Forelimb muscle (tissue), 1 donor: ENCODE data around the gene FBXL17. TPM values are rescaled to one million over a fixed set of nuclear protein-coding genes. Genes with fewer than 3 reads are reported as not detected.

Source experiments
- DNase-seq: peaks from one replicate; pipeline ENCODE4 v3.0.0-alpha.2; 2013; ENCODE audit warnings: low read depth
- polyA plus RNA-seq: library from polyadenylated mRNA; unstranded; fragments of 120-200 nt; gene quantifications from one replicate; pipeline ENCODE4 v1.2.1, GENCODE V29; 2013; ENCODE audit not compliant: insufficient read length

The FBXL17 gene
- polyA plus RNA-seq, 1 donor: 22.1 TPM

GRCh38 chr5:108093186-108093585, 288.7 kb downstream of the FBXL17 start:
- no peak for DNase-seq

DNA sequence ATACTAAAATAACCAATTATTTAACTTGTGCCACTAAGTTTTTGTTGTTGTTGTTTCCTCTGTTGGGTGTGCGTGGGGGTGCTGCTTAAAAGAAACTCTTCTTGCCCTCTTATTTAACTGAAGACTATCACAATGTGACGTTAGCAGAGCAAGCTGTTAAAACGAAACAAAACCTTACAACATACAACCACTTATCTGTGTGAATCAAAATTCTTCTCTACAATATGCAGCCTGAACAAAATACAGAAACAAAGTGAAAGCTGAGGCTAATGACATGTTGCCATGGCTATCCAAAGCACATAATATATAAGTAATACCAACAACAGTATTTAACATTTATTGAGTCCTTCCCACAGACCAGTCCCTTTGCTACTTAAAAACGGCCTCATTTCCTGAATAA, 291.0 kb downstream of the FBXL17 start:
- no peak for DNase-seq

DNA sequence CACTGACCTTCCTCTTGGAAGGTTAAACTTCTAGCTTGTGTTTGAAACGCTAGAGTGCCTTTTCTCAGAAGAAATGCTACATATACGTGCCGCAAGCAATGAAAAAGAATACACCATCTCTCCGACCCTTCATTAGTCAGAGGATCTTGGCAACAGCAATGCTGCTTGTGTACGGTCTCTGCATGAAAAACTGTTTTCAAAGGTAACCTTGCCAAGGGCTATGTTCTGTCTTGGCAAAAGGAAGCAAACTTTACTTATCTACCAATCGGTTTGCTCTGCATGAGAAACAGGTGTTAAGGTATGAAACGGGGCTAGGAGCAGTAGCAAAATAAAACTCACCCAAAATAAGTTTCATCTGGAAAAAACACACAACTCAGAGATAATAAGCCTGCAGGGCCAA, 297.8 kb downstream of the FBXL17 start:
- DNase-seq: no peak

GRCh38 chr5:108083232-108083631, 298.7 kb downstream of the FBXL17 start:
- no peak for DNase-seq

- no peak for DNase-seq
Measured at GRCh38 chr5:108081707-108082106, 300.2 kb downstream of the FBXL17 start.

- no peak for DNase-seq
Measured at GRCh38 chr5:108079753-108080152, 302.1 kb downstream of the FBXL17 start.

GRCh38 chr5:108078882-108079281, 303.0 kb downstream of the FBXL17 start:
- DNase-seq: no peak

DNA sequence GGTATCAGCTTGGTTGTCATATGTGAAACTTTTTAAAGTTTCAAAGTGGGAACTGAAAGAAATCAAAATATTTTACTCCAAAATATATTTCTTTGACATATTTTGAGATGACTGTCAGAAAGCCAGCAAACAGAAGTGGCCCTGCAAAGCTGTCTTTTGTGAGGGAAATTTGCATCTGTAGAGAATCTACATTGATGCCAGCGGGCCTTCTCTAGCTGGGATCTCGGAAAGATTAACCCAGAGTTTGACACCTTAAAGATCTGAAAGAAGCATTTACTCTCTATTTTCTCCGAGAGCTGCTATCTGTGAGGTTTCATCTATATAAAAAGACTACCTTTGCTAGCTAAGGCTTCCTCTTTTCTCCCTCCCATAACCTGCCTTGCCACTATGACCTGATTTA, 303.6 kb downstream of the FBXL17 start:
- DNase-seq: no peak

DNA sequence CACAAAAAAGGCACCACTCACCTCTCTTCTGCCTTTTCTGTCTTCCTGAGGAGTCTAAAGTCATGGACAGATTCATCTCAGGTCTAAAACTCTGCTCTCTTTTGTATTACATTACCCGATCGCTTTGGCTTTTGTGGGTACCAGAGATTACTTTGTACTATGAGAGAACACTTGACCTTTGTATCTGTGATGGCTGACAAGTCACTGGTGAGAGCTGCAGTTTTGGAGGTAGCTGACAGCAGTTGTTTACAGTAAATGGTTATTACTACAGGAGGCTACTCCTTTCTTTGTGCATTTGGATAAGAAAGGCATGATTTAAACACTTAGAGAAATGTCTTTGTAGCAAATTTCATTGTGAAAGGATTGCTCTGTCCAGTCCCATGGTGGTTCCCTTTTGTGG, 307.3 kb downstream of the FBXL17 start:
- no peak for DNase-seq

DNA sequence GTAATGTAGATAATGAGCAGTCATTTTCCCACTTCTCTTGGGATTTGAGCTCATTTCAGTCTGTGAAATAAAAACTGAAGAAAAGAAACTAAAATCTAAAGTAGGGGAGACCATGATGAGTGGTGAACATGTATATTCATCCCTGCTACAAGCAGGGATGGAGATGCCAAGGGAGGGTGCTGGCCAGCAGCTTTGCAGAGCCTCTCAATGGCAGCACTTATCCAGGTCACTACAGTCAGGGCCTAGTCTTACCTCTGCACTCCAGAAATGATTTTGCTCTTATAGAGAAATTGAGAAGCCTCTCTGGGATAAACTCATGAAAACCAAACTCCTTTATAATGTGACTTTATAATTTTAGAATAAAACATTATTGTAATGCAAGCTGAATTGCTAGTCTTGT, 317.6 kb downstream of the FBXL17 start:
- DNase-seq: no peak

DNA sequence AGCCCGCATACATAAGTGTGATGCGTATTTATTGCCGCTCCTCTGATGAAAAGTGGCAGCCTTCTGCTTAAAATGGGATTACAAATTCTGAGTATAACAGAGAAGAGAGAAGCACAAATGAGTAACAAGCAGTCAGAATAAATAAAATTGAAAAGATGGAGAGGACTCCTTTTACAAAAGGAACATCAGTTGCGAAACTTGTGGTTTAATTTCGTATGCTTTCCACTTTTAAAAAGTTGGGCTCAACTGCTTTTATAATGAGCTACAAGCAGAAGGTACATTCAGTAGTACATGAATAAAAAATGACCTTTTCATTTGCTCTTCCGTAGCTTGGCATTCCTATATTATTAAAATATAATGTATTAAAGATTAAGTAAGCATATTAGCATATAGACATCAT, 320.0 kb downstream of the FBXL17 start:
- DNase-seq: no peak

DNA sequence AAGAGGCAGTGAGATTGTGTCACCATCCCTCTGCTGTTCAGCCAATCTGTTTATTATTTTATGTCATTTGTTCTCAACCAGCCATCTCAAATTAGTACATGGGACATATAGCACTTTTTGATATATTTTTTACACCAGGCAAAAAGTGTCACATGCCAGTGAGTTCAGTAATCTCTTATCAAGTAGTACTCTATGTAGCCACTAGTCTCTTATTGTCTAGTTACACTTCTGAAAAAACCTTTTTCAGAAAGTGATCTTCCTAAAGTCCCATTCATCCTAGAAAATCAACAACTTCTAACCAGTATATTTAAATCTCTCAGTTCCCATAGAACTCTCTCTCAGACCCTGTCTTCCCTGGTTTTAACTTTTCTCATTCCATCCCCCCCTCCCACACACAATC, 321.6 kb downstream of the FBXL17 start:
- DNase-seq: no peak

- no peak for DNase-seq
Measured at GRCh38 chr5:108059334-108059733, 322.6 kb downstream of the FBXL17 start.

DNA sequence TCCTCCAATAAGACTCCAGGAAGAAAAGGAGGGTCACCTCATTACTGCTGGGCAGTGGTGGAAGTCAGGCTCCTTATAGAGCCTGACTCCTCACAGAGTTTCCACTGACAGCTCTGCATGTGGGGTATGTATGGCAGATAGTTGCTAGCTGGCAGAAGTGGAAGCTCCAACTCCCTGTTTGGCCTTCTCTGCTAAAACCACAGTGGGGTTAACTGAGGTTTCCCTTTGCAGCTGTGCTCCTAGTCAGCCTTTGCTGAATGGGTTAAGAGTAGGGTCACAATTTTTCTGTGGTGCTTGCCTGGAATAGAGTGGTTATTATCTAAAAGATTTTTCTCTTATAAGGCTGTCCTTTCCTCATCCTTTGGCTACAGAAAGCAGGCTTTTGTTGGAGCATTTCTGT, 327.5 kb downstream of the FBXL17 start:
- DNase-seq: no peak

- no peak for DNase-seq
Measured at GRCh38 chr5:108046955-108047670, 334.8 kb downstream of the FBXL17 start.

- DNase-seq: no peak
Measured at GRCh38 chr5:108036482-108036881, 345.4 kb downstream of the FBXL17 start.

GRCh38 chr5:108028883-108029282, 353.0 kb downstream of the FBXL17 start:
- DNase-seq: no peak

- DNase-seq: no peak
Measured at GRCh38 chr5:108028412-108028811, 353.5 kb downstream of the FBXL17 start.

DNA sequence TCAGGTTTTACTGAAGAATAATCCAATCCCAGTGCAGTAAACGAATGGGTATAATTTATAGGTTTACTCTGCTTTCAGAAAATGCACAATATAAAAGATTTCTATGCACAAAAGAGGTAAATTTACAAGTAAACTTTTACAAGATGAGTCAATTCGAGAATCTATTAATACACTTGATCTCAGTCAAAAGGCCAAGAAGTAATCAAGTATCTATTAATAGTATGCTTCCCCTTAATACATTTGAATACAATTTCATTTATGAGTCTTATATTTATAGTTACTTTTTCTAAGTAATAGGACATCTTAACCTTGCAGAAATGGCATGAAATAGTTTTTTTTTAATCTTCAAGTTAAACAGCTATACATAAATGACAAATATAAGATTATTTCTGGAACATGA, 355.9 kb downstream of the FBXL17 start:
- DNase-seq: no peak

DNA sequence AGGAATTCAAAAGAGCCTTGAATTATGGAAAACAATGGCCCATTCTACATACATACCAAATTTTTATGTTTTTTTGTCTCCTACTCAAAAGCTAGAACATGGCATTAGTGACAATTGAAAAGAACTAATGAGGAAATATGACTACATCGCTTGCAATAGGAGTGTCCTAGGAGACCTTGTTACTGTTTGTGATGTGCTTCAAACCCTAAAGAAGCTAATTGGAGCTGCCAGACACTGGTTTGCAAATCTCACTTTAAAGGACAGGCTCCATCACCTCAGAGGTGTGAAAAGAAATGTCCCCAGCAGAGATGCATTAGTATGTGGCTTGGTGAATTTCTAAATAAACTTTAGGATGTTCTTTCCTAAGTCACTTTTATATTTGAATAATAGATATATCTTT, 356.9 kb downstream of the FBXL17 start:
- no peak for DNase-seq

DNA sequence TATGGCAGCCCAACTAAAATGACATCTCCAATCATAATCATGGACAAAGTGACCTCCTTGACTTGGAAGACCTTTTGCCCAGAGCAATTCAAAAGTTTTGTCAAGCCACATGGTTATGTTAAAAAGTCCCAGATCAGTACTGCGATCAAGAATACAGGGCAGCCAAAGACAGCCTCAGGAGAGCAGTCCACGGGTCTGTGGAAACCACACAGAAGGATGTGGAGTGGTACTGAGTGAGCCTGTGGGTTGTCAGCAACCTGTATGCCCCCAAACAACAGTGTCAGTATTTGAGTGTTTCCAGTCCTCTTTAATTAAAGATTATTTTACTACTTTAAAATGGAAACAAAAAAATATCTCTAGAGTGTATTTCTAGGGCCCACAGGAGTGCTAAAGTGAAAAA, 365.8 kb downstream of the FBXL17 start:
- no peak for DNase-seq

DNA sequence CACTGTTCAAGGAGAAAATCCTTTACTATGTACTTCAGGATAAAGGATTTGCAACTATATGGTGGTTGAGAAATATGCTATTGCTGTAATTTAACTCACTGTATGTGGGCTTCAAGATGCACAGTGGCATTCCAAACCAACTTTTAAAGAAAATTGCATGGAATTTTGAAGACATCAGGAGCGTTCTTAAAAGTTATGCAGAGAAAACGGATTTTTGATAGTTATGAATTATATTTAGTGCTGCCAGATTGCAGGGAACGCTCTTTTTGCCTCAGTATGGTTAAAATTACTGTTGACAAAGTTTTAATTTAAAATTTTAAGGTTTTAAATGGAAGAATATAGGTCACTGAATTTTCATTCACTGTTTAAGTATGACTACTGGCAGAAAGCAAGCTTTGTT, 375.1 kb downstream of the FBXL17 start:
- DNase-seq: no peak

DNA sequence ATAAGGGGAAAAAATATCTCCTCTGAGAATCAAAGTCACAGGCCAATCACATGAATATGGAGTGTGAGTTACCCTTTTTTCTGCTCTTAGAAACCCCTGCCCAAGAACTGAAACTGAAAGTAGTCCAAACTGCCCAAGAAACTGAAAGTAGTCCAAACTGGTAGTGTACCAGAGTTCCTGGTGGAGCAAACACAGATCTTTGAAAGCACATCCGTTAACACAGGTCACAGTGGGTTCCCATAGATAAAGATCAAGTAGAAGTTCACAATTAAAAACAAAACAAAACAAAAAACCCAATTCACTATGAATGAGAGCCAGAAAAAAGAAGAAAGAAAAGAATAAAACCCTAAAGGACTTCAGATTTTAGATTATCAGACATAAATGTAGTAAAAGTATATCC, 378.7 kb downstream of the FBXL17 start:
- no peak for DNase-seq

GRCh38 chr5:108001222-108001621, 380.7 kb downstream of the FBXL17 start:
- DNase-seq: no peak
